Glutamatergic neuron (in vitro differentiated cells): ENCODE data around the gene CLIP3. TPM values are rescaled to one million over a fixed set of nuclear protein-coding genes. Genes with fewer than 3 reads are reported as not detected.

Source experiments
- DNase-seq: peaks from one replicate; pipeline ENCODE4 v3.0.0; 2022
- H3K27ac Mint-ChIP-seq: one replicate; pipeline ENCODE4 v1.8.0; 2020; ENCODE audit warnings: mild to moderate bottlenecking, mixed read lengths, inconsistent platforms; ENCODE audit not compliant: unreplicated experiment
- H3K27me3 Mint-ChIP-seq: one replicate; pipeline ENCODE4 v1.8.0; 2020; ENCODE audit warnings: mild to moderate bottlenecking, moderate library complexity, mixed read lengths, inconsistent platforms; ENCODE audit not compliant: unreplicated experiment
- H3K36me3 Mint-ChIP-seq: one replicate; pipeline ENCODE4 v1.8.0; 2020; ENCODE audit warnings: mild to moderate bottlenecking, mixed read lengths, inconsistent platforms; ENCODE audit not compliant: unreplicated experiment
- H3K4me1 Mint-ChIP-seq: one replicate; pipeline ENCODE4 v1.8.0; 2020; ENCODE audit warnings: mild to moderate bottlenecking, low read depth, mixed read lengths, inconsistent platforms; ENCODE audit not compliant: unreplicated experiment
- H3K4me3 Mint-ChIP-seq: one replicate; pipeline ENCODE4 v1.8.0; 2020; ENCODE audit warnings: mild to moderate bottlenecking, mixed read lengths, inconsistent platforms; ENCODE audit not compliant: unreplicated experiment
- H3K9me3 Mint-ChIP-seq: one replicate; pipeline ENCODE4 v1.8.0; 2020; ENCODE audit warnings: mild to moderate bottlenecking, moderate library complexity, mixed read lengths, inconsistent platforms; ENCODE audit not compliant: unreplicated experiment
- total RNA-seq: library from RNA; stranded (reverse); fragmentation: NEBNext Ultra II Directional; extraction: Animal tissue kit (Norgen Biotek cat#: 25700); gene quantifications from one replicate; pipeline ENCODE4 v1.2.1, GENCODE V29; 2021; ENCODE audit not compliant: unreplicated experiment
- TF ChIP-seq, protein P1 (sequence below): fragments of 200-600 bp; sonication (generic); IDR thresholded peaks from one replicate; pipeline ENCODE4 v1.5.0; 2021; ENCODE audit not compliant: partially characterized antibody, unreplicated experiment

CLIP3 gene
- total RNA-seq, 1 donor from 2014 or later: 146 TPM

DNA sequence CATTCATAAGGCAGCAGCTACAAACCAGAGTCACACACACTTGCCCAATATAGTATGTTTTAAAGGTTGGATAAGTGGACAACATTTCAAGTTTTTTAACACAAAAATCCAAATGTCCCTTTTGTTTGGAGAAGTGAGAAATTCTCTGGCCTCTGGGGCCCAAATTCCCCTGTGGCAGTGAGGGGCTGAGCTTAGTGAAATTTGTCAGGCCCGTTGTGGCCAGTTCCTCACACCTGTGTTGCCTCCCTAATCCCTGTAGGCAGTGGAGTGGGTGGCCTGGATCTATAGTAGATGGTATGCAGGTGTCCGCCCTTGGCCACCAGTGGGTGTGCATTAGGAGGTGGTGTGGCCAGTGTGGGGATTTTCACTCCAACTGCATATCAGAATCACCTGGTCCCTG, 28.7 kb upstream of the CLIP3 start:
- H3K27ac Mint-ChIP-seq: no peak overlapping the region
- no peak for DNase-seq
- H3K9me3 Mint-ChIP-seq: peaks cover under 1% of the 10 kb centered on the region
- H3K4me1 Mint-ChIP-seq: no peaks in the 10 kb centered on the region
- H3K4me3 Mint-ChIP-seq: no peak overlapping the region
- H3K36me3 Mint-ChIP-seq: no peaks in the 10 kb centered on the region
- H3K27me3 Mint-ChIP-seq: peaks cover 6% of the 10 kb centered on the region
- TF ChIP-seq, protein P1, sequence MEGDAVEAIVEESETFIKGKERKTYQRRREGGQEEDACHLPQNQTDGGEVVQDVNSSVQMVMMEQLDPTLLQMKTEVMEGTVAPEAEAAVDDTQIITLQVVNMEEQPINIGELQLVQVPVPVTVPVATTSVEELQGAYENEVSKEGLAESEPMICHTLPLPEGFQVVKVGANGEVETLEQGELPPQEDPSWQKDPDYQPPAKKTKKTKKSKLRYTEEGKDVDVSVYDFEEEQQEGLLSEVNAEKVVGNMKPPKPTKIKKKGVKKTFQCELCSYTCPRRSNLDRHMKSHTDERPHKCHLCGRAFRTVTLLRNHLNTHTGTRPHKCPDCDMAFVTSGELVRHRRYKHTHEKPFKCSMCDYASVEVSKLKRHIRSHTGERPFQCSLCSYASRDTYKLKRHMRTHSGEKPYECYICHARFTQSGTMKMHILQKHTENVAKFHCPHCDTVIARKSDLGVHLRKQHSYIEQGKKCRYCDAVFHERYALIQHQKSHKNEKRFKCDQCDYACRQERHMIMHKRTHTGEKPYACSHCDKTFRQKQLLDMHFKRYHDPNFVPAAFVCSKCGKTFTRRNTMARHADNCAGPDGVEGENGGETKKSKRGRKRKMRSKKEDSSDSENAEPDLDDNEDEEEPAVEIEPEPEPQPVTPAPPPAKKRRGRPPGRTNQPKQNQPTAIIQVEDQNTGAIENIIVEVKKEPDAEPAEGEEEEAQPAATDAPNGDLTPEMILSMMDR: no peak

GRCh38 chr19:36060430-36060829, 27.8 kb upstream of the CLIP3 start:
- Mint-ChIP-seq H3K9me3 (peaks cover 2% of the 10 kb centered on the region), H3K4me1 (no peaks in the 10 kb centered on the region), H3K36me3 (no peaks in the 10 kb centered on the region), H3K27me3 (peaks cover 4% of the 10 kb centered on the region), H3K27ac (no peak overlapping the region), H3K4me3 (no peak overlapping the region)
- TF ChIP-seq, protein P1: peak; percentile 34
- peak; percentile 82 for DNase-seq

- TF ChIP-seq, protein P1: no peak
- no peaks in the 10 kb centered on the region for H3K4me1 Mint-ChIP-seq
- no peak overlapping the region for H3K4me3 Mint-ChIP-seq
- no peak overlapping the region for H3K27ac Mint-ChIP-seq
- DNase-seq: no peak
- no peaks in the 10 kb centered on the region for H3K36me3 Mint-ChIP-seq
- peaks cover 2% of the 10 kb centered on the region for H3K9me3 Mint-ChIP-seq
- peaks cover 6% of the 10 kb centered on the region for H3K27me3 Mint-ChIP-seq
Measured at GRCh38 chr19:36059180-36059910, 26.7 kb upstream of the CLIP3 start.

DNA sequence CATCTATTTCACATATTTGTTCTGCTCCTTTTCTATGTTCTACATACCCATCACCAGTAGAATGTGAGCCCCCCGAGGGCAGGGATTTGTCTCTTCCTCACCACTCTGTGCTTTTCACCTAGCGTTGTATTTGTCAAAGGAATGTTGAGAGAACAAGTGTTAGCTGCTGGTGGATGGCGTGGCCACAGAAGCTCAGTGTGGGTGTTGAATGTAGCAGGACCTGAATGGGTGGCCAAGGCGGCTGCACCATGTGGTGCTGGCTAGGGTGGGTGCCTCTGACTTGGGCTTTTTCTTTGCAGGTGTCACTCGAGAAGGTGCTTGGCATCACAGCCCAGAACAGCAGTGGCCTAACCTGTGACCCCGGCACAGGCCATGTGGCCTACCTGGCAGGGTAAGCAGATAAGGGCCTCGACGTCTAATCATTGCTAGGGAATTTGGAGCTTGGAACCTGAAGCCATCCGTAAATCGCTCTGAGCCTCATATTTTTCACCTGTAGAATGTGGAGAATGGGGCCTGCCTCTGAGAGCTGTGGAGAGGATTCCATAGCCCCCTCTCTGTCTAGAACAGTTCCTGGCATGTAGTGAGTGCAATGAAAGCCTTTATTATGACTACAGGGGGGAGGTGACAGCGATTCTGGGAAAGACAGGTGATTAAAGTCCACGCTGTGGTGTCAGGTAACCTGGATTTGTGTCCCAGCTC, 26.0 kb upstream of the CLIP3 start:
- Mint-ChIP-seq H3K27me3 (peaks cover 6% of the 10 kb centered on the region), H3K4me1 (no peaks in the 10 kb centered on the region), H3K36me3 (no peaks in the 10 kb centered on the region), H3K27ac (peak overlapping the region; percentile 7), H3K9me3 (peaks cover 3% of the 10 kb centered on the region), H3K4me3 (no peak overlapping the region)
- TF ChIP-seq, protein P1: no peak
- no peak for DNase-seq
